K562 treated with DMSO at 1 percent for 24 hours (cell line): ENCODE results near the gene LLCFC1. TPM values are rescaled to one million over a fixed set of nuclear protein-coding genes. Genes with fewer than 3 reads are reported as not detected.

Source experiments
- total RNA-seq: library from RNA; unstranded; fragments of 300-600 nt; gene quantifications from 2 replicates; pipeline ENCODE4 v1.2.3, GENCODE V29; 2022; ENCODE audit warnings: low read depth; ENCODE audit not compliant: insufficient read depth

Gene LLCFC1
- not detected in 2 replicates for total RNA-seq

GRCh38 chr7:142939226-142939910 lies at the start of gene LLCFC1:
Gene LLCFC1 (plus strand): TSS chr7:142939484. CDS start chr7:142939622, 138 bp downstream.

DNA sequence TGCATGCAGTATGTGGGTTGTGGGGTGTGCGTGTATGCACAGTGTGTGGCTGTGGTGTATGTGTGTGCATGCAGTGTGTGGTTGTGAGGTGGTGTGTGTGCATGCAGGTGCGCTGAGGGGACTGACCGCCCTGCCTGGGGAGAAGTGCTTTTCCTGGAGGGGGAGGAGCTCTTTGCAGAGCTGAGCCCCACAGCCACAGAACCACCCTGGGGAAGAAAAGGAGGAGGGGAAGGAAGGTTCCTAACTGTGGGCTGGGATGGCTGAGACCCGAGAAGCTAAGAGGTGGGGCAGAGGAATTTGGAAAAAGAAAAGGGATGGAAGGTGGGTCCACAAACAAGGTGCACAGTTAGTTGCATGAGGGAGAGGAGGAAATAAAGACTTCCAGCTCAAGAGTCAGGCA lies 5.7 kb upstream of the LLCFC1 start, which contains the start of gene TRPV5:
Gene TRPV5, minus strand, starts transcription at position 123 of the 400 bp plus-strand sequence. CDS start 287 bp downstream, outside the sequence.

GRCh38 chr7:142961973-142962926 lies 23.0 kb downstream of the LLCFC1 start, which contains the start of gene KEL:
Gene KEL (minus strand): TSS chr7:142962363. CDS start chr7:142962206, 157 bp downstream.

Other genes with a start within 250 kb of the LLCFC1 start
- not detected in 2 replicates for gene PRSS1, start 190.0 kb upstream of the LLCFC1 start, total RNA-seq
- 1.9 and 2.6 TPM in 2 replicates for gene PRSS2, start 168.5 kb upstream of the LLCFC1 start, total RNA-seq
- 5.9 and 7.1 TPM in 2 replicates for gene EPHB6, start 84.4 kb upstream of the LLCFC1 start, total RNA-seq
- gene TRPV6, start 53.7 kb upstream of the LLCFC1 start, total RNA-seq: 1.1 and 1.7 TPM in 2 replicates
- gene TRPV5, start 5.7 kb upstream of the LLCFC1 start, total RNA-seq: not detected in 2 replicates
- 26.1 and 30.0 TPM in 2 replicates for gene KEL, start 22.9 kb downstream of the LLCFC1 start, total RNA-seq
- not detected in 2 replicates for gene OR9A2, start 87.6 kb downstream of the LLCFC1 start, total RNA-seq
- not detected in 2 replicates for gene OR6V1, start 112.9 kb downstream of the LLCFC1 start, total RNA-seq
- gene PIP, start 192.6 kb downstream of the LLCFC1 start, total RNA-seq: not detected in 2 replicates
- gene TAS2R39, start 243.9 kb downstream of the LLCFC1 start, total RNA-seq: not detected in 2 replicates